Thyroid gland (tissue), 4 donors: ENCODE results near the gene CCR1. TPM values are rescaled to one million over a fixed set of nuclear protein-coding genes. Genes with fewer than 3 reads are reported as not detected.
A peak's percentile ranks its signal among the peaks of the same experiment; 100 is the strongest.
"Not testable (repeated sequence)": the region's sequence is repeated elsewhere in the genome, so short reads cannot be mapped to it uniquely, and the experiment has no call there.

Source experiments
- DNase-seq, 2 donors: peaks; one replicate each; pipeline ENCODE4 v3.0.0-alpha.2; 2019
- H3K27ac ChIP-seq, 3 donors: fragments of 200-600 bp; sonication (generic); 1 replicate in 2 of 3; 2 replicates in 1 of 3; pipeline ENCODE4 v1.5.1; 2016 to 2019; ENCODE audit warnings: mild to moderate bottlenecking in 1 of 3, moderate library complexity in 1 of 3
- H3K27me3 ChIP-seq: fragments of 200-600 bp; sonication (generic); one replicate; pipeline ENCODE4 v1.5.1; 2019
- H3K36me3 ChIP-seq, 2 donors: fragments of 200-600 bp; sonication (generic); one replicate each; pipeline ENCODE4 v1.5.1; 2016 to 2019
- H3K4me1 ChIP-seq, 2 donors: fragments of 200-600 bp; sonication (generic); one replicate each; pipeline ENCODE4 v1.5.1; 2017 to 2019
- H3K4me3 ChIP-seq, 3 donors: fragments of 200-600 bp; sonication (generic); replicated peaks in 1 of 3; 1 replicate in 2 of 3; 2 replicates in 1 of 3; pipeline ENCODE4 v1.5.1; 2016; ENCODE audit warnings: mild to moderate bottlenecking in 1 of 3
- H3K9me3 ChIP-seq: fragments of 200-600 bp; sonication (generic); one replicate; pipeline ENCODE4 v1.5.1; 2017
- CTCF ChIP-seq, 6 experiments: fragments of 200-600 bp in 3 of 6; fragments of 450-650 bp in 3 of 6; sonication (generic) in 3 of 6; IDR thresholded peaks; one replicate each; pipeline ENCODE4 v1.5.1; 2016 to 2019; ENCODE audit warnings: antibody characterized with exemption in 6 of 6, mild to moderate bottlenecking in 2 of 6, inconsistent platforms in 1 of 6, moderate library complexity in 1 of 6
- POLR2A ChIP-seq, 2 donors: fragments of 450-650 bp; IDR thresholded peaks; one replicate each; pipeline ENCODE4 v1.6.1; 2017; ENCODE audit warnings: antibody characterized with exemption in 2 of 2, mild to moderate bottlenecking in 2 of 2, moderate library complexity in 1 of 2
- WGBS, 2 donors: methylation state at CpG; one replicate each; pipeline ENCODE4 v1.1.5; 2017; 5-methylcytosine and 5-hydroxymethylcytosine counted together
- intact Hi-C: fragments of 100-400 bp; cut with DNase I; formaldehyde crosslinking; loops from one replicate; pipeline ENCODE4 v1.15.1; 2023
- total RNA-seq, 4 donors: library from RNA; depleted of rRNA; stranded (reverse); fragments of >200 nt; gene quantifications; one replicate each; pipeline ENCODE4 v1.2.3, GENCODE V29; 2016

CCR1 gene
- total RNA-seq, 4 donors from 2014 or later = 0.98 to 3.4 (median 2.3) TPM

GRCh38 chr3:46214751-46215352 lies 6.7 kb upstream of the CCR1 start:
- Histone ChIP-seq H3K36me3 (no peaks in the 10 kb centered on the region), H3K9me3 (no peaks in the 10 kb centered on the region), H3K4me3 (no peak overlapping the region), H3K27me3 (no peaks in the 10 kb centered on the region), H3K27ac (no peak overlapping the region), H3K4me1 (no peaks in the 10 kb centered on the region)
- peak; percentile 25 to 26 for DNase-seq
- intact Hi-C loops = no loop called here
- WGBS, 2 donors = 23% methylated on average over 1 of the region's 1 CpG; no CpG with 5 or more reads in 1 of the 2 donors
- no peak for TF ChIP-seq POLR2A (IDR thresholded peaks at IDR 0.05)
- TF ChIP-seq CTCF (IDR thresholded peaks at IDR 0.05) = no peak

GRCh38 chr3:46213201-46213600 lies 5.1 kb upstream of the CCR1 start:
- H3K4me3 ChIP-seq = no peak overlapping the region
- intact Hi-C loops = no loop called here
- WGBS, 2 donors = 75 to 85% methylated on average over 4 of the region's 4 CpGs

GRCh38 chr3:46212101-46212500 lies 4.0 kb upstream of the CCR1 start:
- H3K9me3 ChIP-seq = no peaks in the 10 kb centered on the region
- no peak overlapping the region for H3K4me3 ChIP-seq
- no peaks in the 10 kb centered on the region for H3K36me3 ChIP-seq
- intact Hi-C loops = no loop called here
- no peak for DNase-seq
- no peak overlapping the region for H3K27ac ChIP-seq
- H3K27me3 ChIP-seq = no peaks in the 10 kb centered on the region
- TF ChIP-seq CTCF (IDR thresholded peaks at IDR 0.05) (no peak), POLR2A (IDR thresholded peaks at IDR 0.05) (no peak)
- WGBS, 2 donors = 71 to 84% methylated on average over 6 of the region's 6 CpGs
- no peaks in the 10 kb centered on the region for H3K4me1 ChIP-seq

More at GRCh38 chr3:46213201-46213600, 5.1 kb upstream of the CCR1 start:
- TF ChIP-seq CTCF (IDR thresholded peaks at IDR 0.05) (no peak), POLR2A (IDR thresholded peaks at IDR 0.05) (no peak)
- Histone ChIP-seq H3K4me1 (no peaks in the 10 kb centered on the region), H3K27ac (no peak overlapping the region), H3K27me3 (no peaks in the 10 kb centered on the region), H3K9me3 (no peaks in the 10 kb centered on the region), H3K36me3 (no peaks in the 10 kb centered on the region)
- no peak for DNase-seq

- WGBS, 2 donors = 76 to 79% methylated on average over 3 of the region's 3 CpGs
- no peaks in the 10 kb centered on the region for H3K36me3 ChIP-seq
- H3K27ac ChIP-seq = no peak overlapping the region
- H3K4me1 ChIP-seq = no peaks in the 10 kb centered on the region
- no peak overlapping the region for H3K4me3 ChIP-seq
- TF ChIP-seq POLR2A (IDR thresholded peaks at IDR 0.05) = no peak
- no peak for TF ChIP-seq CTCF (IDR thresholded peaks at IDR 0.05)
- H3K27me3 ChIP-seq = no peaks in the 10 kb centered on the region
- no peaks in the 10 kb centered on the region for H3K9me3 ChIP-seq
- no peak for DNase-seq
- intact Hi-C loops = no loop called here
These were observed 1.8 kb upstream of the CCR1 start for GRCh38 chr3:46209746-46210470.

GRCh38 chr3:46209053-46209452 lies 940 bp upstream of the CCR1 start:
- no peak overlapping the region for H3K4me3 ChIP-seq
- WGBS, 2 donors = 40 to 45% methylated on average over 2 of the region's 2 CpGs
- no peaks in the 10 kb centered on the region for H3K27me3 ChIP-seq
- DNase-seq = no peak
- H3K4me1 ChIP-seq = no peaks in the 10 kb centered on the region
- TF ChIP-seq CTCF (IDR thresholded peaks at IDR 0.05) (no peak), POLR2A (IDR thresholded peaks at IDR 0.05) (no peak)
- H3K27ac ChIP-seq = no peak overlapping the region
- H3K9me3 ChIP-seq = no peaks in the 10 kb centered on the region
- intact Hi-C loops = no loop called here
- no peaks in the 10 kb centered on the region for H3K36me3 ChIP-seq

- H3K36me3 ChIP-seq, H3K27ac ChIP-seq, H3K9me3 ChIP-seq, H3K27me3 ChIP-seq, DNase-seq, H3K4me1 ChIP-seq, H3K4me3 ChIP-seq, intact Hi-C loops: not testable (repeated sequence)
- WGBS, 2 donors = 89% methylated on average over 6 of the region's 6 CpGs
These were observed 599 bp downstream of the CCR1 start for GRCh38 chr3:46207514-46207913.
